ENCODE data around the gene PPFIA3.

The PPFIA3 gene

DNA sequence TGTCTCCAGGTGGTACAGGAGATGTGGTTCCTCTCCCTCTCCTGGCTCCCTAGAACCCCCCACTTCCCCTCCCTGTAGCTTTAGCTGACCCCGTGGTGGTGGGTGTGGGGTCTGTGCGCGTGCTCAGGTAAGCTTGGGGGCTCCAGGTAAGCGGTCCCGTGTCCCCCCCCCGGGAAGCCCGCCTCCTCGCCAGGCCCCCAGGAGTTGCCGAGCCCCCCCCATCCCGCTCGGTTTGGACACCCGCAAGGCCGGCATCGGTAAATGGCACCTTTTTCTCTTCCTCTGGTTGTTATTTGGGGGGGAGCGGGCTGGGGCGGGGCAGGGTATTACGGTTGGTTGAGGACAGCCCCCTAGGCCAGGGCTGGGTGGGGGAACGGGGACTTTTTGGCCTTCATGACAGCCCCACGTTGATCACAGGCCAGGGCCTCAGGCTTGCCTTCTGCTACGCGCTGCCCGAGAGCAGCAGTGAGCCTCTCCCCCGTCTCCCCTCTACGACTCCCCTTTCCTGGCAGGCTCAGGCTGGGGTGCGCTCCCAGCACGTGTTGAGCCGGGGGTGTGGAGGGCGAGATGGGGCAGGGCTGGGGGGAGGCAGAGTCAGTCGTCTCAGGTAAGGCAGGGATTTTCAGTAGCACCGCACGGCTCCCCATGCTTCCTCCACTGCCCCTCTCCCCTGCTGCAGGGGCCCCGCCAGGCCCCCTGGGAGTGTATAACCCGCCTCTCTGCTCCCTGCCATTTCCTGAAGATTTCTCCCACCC lies 15.8 kb upstream of the PPFIA3 start:
- no peak overlapping the region for H2BK12ac ChIP-seq (ENCODE audit: low read length in 2 of 2)
- no peak overlapping the region for H3K27ac ChIP-seq (ENCODE audit: low read length, poor library complexity, severe bottlenecking)

DNA sequence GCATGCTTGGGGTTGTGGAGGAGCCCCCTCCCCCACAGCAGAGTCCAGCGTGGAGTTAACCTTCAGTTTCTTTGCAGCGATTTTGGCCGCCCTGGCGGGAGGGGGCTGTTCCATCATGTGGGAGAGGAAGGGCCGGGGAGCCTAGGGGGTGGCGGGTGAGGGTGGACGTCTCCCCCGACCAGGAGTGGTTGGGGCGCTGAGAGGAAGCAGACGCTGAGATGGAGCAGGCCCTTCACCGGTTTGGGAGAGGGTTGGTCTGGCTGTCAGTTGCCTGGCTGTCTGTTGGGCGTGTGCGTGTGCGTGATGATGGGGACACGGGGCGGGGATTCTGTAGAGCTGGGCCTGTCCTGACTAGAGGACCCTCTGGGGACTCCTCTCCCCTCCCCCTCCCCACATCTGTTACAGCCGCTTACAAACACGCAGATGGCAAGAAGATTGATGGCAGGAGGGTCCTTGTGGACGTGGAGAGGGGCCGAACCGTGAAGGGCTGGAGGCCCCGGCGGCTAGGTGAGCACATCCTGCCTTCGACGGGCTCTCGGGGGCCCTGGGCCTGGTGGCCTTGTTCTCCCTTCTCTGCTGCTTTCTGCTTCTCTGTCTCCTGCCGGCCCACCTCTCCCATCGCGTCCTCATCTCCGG lies 15.0 kb upstream of the PPFIA3 start:
- 70% methylated on average over 27 of the region's 30 CpGs for WGBS
- peaks cover 56% of the 10 kb centered on the region for H3K79me1 ChIP-seq (replicated peaks; ENCODE audit: low read length, poor library complexity, severe bottlenecking)
- no peak overlapping the region for H3K18ac ChIP-seq (ENCODE audit: low read depth in 1 of 2, low read length in 2 of 2)
- H3K27ac ChIP-seq (ENCODE audit: low read length, poor library complexity, severe bottlenecking), result no peak overlapping the region
- H4K8ac ChIP-seq (ENCODE audit: low read length), result peak overlapping the region; percentile 28
- H2AK5ac ChIP-seq (ENCODE audit: low read length, severe bottlenecking), result no peak overlapping the region
- no peaks in the 10 kb centered on the region for H3K27me3 ChIP-seq (ENCODE audit: control insufficient read depth in 1 of 2, insufficient read depth in 1 of 2, low read length in 2 of 2)
- no peak overlapping the region for H2BK5ac ChIP-seq (ENCODE audit: low read depth, low read length, poor library complexity, severe bottlenecking)
- no peak overlapping the region for H3K14ac ChIP-seq (ENCODE audit: low read length in 2 of 2)
- no peak overlapping the region for H4K91ac ChIP-seq (ENCODE audit: low read length)
- no peak overlapping the region for H3K4me2 ChIP-seq (ENCODE audit: low read length, poor library complexity, severe bottlenecking)
- no peak overlapping the region for H3K4ac ChIP-seq (ENCODE audit: low read depth in 1 of 2, low read length in 2 of 2)
- H3K9me3 ChIP-seq (ENCODE audit: control insufficient read depth, low read length), result no peaks in the 10 kb centered on the region
- no peak overlapping the region for H2BK15ac ChIP-seq (ENCODE audit: low read depth, poor library complexity, severe bottlenecking)
- H2BK12ac ChIP-seq (ENCODE audit: low read length in 2 of 2), result no peak overlapping the region
- no peak overlapping the region for H3K4me3 ChIP-seq (ENCODE audit: insufficient read depth in 1 of 2, low read depth in 1 of 2, low read length in 2 of 2)
- H3K36me3 ChIP-seq (ENCODE audit: control insufficient read depth in 1 of 2, insufficient read depth in 2 of 2, low read depth in 1 of 2, low read length in 2 of 2), result peaks cover 89 to 98% of the 10 kb centered on the region in 2 experiments
- no peak overlapping the region for H3K23ac ChIP-seq (ENCODE audit: low read length in 2 of 2)
- H2BK120ac ChIP-seq (ENCODE audit: low read depth, low read length), result no peak overlapping the region
- no peak overlapping the region for H3K9ac ChIP-seq (ENCODE audit: low read length)
- DNase-seq, result no peak
- H2AFZ ChIP-seq (ENCODE audit: low read depth, low read length), result no peak overlapping the region
- H3K4me1 ChIP-seq (ENCODE audit: control insufficient read depth, insufficient read depth, low read depth, low read length), result peaks cover 2% of the 10 kb centered on the region

More for the DNA sequence above, 15.8 kb upstream of the PPFIA3 start:
- H4K91ac ChIP-seq (ENCODE audit: low read length), result no peak overlapping the region
- H2BK15ac ChIP-seq (ENCODE audit: low read depth, poor library complexity, severe bottlenecking), result no peak overlapping the region
- H3K36me3 ChIP-seq (ENCODE audit: control insufficient read depth in 1 of 2, insufficient read depth in 2 of 2, low read depth in 1 of 2, low read length in 2 of 2), result peaks cover 89 to 99% of the 10 kb centered on the region in 2 experiments
- no peaks in the 10 kb centered on the region for H3K27me3 ChIP-seq (ENCODE audit: control insufficient read depth in 1 of 2, insufficient read depth in 1 of 2, low read length in 2 of 2)
- 93% methylated on average over 31 of the region's 33 CpGs for WGBS
- no peak for DNase-seq
- H3K4me2 ChIP-seq (ENCODE audit: low read length, poor library complexity, severe bottlenecking), result no peak overlapping the region
- no peak overlapping the region for H3K4me3 ChIP-seq (ENCODE audit: insufficient read depth in 1 of 2, low read depth in 1 of 2, low read length in 2 of 2)
- no peak overlapping the region for H2AFZ ChIP-seq (ENCODE audit: low read depth, low read length)
- no peak overlapping the region for H3K23ac ChIP-seq (ENCODE audit: low read length in 2 of 2)
- H2BK120ac ChIP-seq (ENCODE audit: low read depth, low read length), result no peak overlapping the region
- no peaks in the 10 kb centered on the region for H3K9me3 ChIP-seq (ENCODE audit: control insufficient read depth, low read length)
- peaks cover 64% of the 10 kb centered on the region for H3K79me1 ChIP-seq (replicated peaks; ENCODE audit: low read length, poor library complexity, severe bottlenecking)
- no peak overlapping the region for H2BK5ac ChIP-seq (ENCODE audit: low read depth, low read length, poor library complexity, severe bottlenecking)
- peaks cover 2% of the 10 kb centered on the region for H3K4me1 ChIP-seq (ENCODE audit: control insufficient read depth, insufficient read depth, low read depth, low read length)
- no peak overlapping the region for H3K14ac ChIP-seq (ENCODE audit: low read length in 2 of 2)
- no peak overlapping the region for H3K9ac ChIP-seq (ENCODE audit: low read length)
- H4K8ac ChIP-seq (ENCODE audit: low read length), result no peak overlapping the region
- no peak overlapping the region for H3K18ac ChIP-seq (ENCODE audit: low read depth in 1 of 2, low read length in 2 of 2)
- no peak overlapping the region for H3K4ac ChIP-seq (ENCODE audit: low read depth in 1 of 2, low read length in 2 of 2)
- H2AK5ac ChIP-seq (ENCODE audit: low read length, severe bottlenecking), result no peak overlapping the region

DNA sequence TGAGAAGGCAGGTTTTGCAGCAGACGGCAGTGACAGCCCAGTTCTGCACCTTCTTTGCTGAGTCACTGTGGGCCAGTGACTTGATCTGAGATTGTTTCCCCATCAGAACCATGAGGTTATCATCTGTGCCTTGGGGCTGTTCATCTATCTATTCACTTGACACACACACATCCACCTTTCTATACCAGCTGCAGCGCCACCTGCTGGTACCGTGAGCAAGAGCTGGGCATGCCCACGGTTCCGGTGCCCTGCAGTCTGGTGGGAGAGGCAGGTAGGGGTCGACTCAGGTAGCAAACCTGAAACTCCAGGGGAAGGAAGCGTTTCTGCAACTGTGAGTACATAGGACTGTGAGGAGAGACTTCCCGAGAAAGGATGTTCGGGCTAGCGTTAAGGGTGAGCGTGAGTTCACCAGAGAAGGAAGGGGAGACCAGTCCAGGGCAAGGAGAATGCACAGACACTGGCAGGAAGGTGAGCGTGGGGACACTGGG lies 12.7 kb upstream of the PPFIA3 start:
- 74% methylated on average over 12 of the region's 12 CpGs for WGBS
- DNase-seq, result peak; percentile 50
- no peak overlapping the region for H4K91ac ChIP-seq (ENCODE audit: low read length)

DNA sequence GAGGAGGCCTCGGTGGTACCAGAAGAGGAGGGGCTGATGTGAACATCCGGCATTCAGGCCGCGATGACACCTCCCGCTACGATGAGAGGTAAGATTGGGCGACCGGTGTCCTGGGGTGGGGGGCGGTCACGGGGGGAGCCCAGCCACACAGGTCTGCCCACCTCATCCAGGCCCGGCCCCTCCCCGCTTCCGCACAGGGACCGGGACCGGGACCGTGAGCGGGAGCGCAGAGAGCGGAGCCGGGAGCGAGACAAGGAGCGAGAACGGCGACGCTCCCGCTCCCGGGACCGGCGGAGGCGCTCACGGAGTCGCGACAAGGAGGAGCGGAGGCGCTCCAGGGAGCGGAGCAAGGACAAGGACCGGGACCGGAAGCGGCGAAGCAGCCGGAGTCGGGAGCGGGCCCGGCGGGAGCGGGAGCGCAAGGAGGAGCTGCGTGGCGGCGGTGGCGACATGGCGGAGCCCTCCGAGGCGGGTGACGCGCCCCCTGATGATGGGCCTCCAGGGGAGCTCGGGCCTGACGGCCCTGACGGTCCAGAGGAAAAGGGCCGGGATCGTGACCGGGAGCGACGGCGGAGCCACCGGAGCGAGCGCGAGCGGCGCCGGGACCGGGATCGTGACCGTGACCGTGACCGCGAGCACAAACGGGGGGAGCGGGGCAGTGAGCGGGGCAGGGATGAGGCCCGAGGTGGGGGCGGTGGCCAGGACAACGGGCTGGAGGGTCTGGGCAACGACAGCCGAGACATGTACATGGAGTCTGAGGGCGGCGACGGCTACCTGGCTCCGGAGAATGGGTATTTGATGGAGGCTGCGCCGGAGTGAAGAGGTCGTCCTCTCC lies 11.5 kb upstream of the PPFIA3 start:
- H3K9me3 ChIP-seq (ENCODE audit: control insufficient read depth, low read length), result no peaks in the 10 kb centered on the region
- H3K27ac ChIP-seq (ENCODE audit: low read length, poor library complexity, severe bottlenecking), result no peak overlapping the region
- H3K4me2 ChIP-seq (ENCODE audit: low read length, poor library complexity, severe bottlenecking), result no peak overlapping the region
- H3K79me1 ChIP-seq (replicated peaks; ENCODE audit: low read length, poor library complexity, severe bottlenecking), result peaks cover 38% of the 10 kb centered on the region
- no peak overlapping the region for H2BK5ac ChIP-seq (ENCODE audit: low read depth, low read length, poor library complexity, severe bottlenecking)
- no peak overlapping the region for H4K8ac ChIP-seq (ENCODE audit: low read length)
- no peak overlapping the region for H3K18ac ChIP-seq (ENCODE audit: low read depth in 1 of 2, low read length in 2 of 2)
- no peak overlapping the region for H2BK120ac ChIP-seq (ENCODE audit: low read depth, low read length)
- DNase-seq, result no peak
- H2BK15ac ChIP-seq (ENCODE audit: low read depth, poor library complexity, severe bottlenecking), result no peak overlapping the region
- H2AK5ac ChIP-seq (ENCODE audit: low read length, severe bottlenecking), result no peak overlapping the region
- no peaks in the 10 kb centered on the region for H3K27me3 ChIP-seq (ENCODE audit: control insufficient read depth in 1 of 2, insufficient read depth in 1 of 2, low read length in 2 of 2)
- H3K9ac ChIP-seq (ENCODE audit: low read length), result no peak overlapping the region
- H3K4me1 ChIP-seq (ENCODE audit: control insufficient read depth, insufficient read depth, low read depth, low read length), result peaks cover 2% of the 10 kb centered on the region
- H3K14ac ChIP-seq (ENCODE audit: low read length in 2 of 2), result no peak overlapping the region
- no peak overlapping the region for H4K91ac ChIP-seq (ENCODE audit: low read length)
- peaks cover 69% of the 10 kb centered on the region in 2 experiments for H3K36me3 ChIP-seq (ENCODE audit: control insufficient read depth in 1 of 2, insufficient read depth in 2 of 2, low read depth in 1 of 2, low read length in 2 of 2)
- H3K23ac ChIP-seq (ENCODE audit: low read length in 2 of 2), result no peak overlapping the region
- H3K4ac ChIP-seq (ENCODE audit: low read depth in 1 of 2, low read length in 2 of 2), result no peak overlapping the region
- no peak overlapping the region for H2BK12ac ChIP-seq (ENCODE audit: low read length in 2 of 2)
- WGBS, result 97% methylated on average over 89 of the region's 93 CpGs
- H2AFZ ChIP-seq (ENCODE audit: low read depth, low read length), result no peak overlapping the region
- H3K4me3 ChIP-seq (ENCODE audit: insufficient read depth in 1 of 2, low read depth in 1 of 2, low read length in 2 of 2), result no peak overlapping the region

More for the DNA sequence above, 12.7 kb upstream of the PPFIA3 start:
- no peak overlapping the region for H3K27ac ChIP-seq (ENCODE audit: low read length, poor library complexity, severe bottlenecking)
- H3K36me3 ChIP-seq (ENCODE audit: control insufficient read depth in 1 of 2, insufficient read depth in 2 of 2, low read depth in 1 of 2, low read length in 2 of 2), result peaks cover 78 to 80% of the 10 kb centered on the region in 2 experiments
- H3K9ac ChIP-seq (ENCODE audit: low read length), result no peak overlapping the region
- H3K4me2 ChIP-seq (ENCODE audit: low read length, poor library complexity, severe bottlenecking), result no peak overlapping the region
- H4K8ac ChIP-seq (ENCODE audit: low read length), result no peak overlapping the region
- no peak overlapping the region for H3K4me3 ChIP-seq (ENCODE audit: insufficient read depth in 1 of 2, low read depth in 1 of 2, low read length in 2 of 2)
- H3K14ac ChIP-seq (ENCODE audit: low read length in 2 of 2), result no peak overlapping the region
- no peaks in the 10 kb centered on the region for H3K27me3 ChIP-seq (ENCODE audit: control insufficient read depth in 1 of 2, insufficient read depth in 1 of 2, low read length in 2 of 2)
- H2AFZ ChIP-seq (ENCODE audit: low read depth, low read length), result no peak overlapping the region
- no peak overlapping the region for H2BK5ac ChIP-seq (ENCODE audit: low read depth, low read length, poor library complexity, severe bottlenecking)
- peaks cover 45% of the 10 kb centered on the region for H3K79me1 ChIP-seq (replicated peaks; ENCODE audit: low read length, poor library complexity, severe bottlenecking)
- no peak overlapping the region for H3K4ac ChIP-seq (ENCODE audit: low read depth in 1 of 2, low read length in 2 of 2)
- no peak overlapping the region for H2BK12ac ChIP-seq (ENCODE audit: low read length in 2 of 2)
- H3K4me1 ChIP-seq (ENCODE audit: control insufficient read depth, insufficient read depth, low read depth, low read length), result peaks cover 2% of the 10 kb centered on the region
- no peak overlapping the region for H3K23ac ChIP-seq (ENCODE audit: low read length in 2 of 2)
- H3K18ac ChIP-seq (ENCODE audit: low read depth in 1 of 2, low read length in 2 of 2), result no peak overlapping the region
- no peak overlapping the region for H2BK15ac ChIP-seq (ENCODE audit: low read depth, poor library complexity, severe bottlenecking)
- H3K9me3 ChIP-seq (ENCODE audit: control insufficient read depth, low read length), result no peaks in the 10 kb centered on the region
- no peak overlapping the region for H2AK5ac ChIP-seq (ENCODE audit: low read length, severe bottlenecking)
- H2BK120ac ChIP-seq (ENCODE audit: low read depth, low read length), result no peak overlapping the region
